Body of pancreas (tissue), 4 donors: ENCODE data around the gene RAB13. TPM values are rescaled to one million over a fixed set of nuclear protein-coding genes. Genes with fewer than 3 reads are reported as not detected.

Experiments
- ATAC-seq: fragments of 150-250 bp; one replicate; pipeline ENCODE4 v1.9.1; 2016
- DNase-seq, 4 donors: peaks; one replicate each; pipeline ENCODE4 v3.0.0-alpha.2; 2019
- H3K27ac ChIP-seq, 4 donors: fragments of 200-600 bp; sonication (generic); 1 replicate in 3 of 4; 2 replicates in 1 of 4; pipeline versions ENCODE4 v1.5.1 to v1.6.1; 2016 to 2019; ENCODE audit warnings: mild to moderate bottlenecking in 1 of 4, mixed read lengths in 1 of 4, moderate library complexity in 1 of 4
- H3K27me3 ChIP-seq, 2 donors: fragments of 200-600 bp; sonication (generic); one replicate each; pipeline ENCODE4 v1.6.0; 2016; ENCODE audit warnings: mild to moderate bottlenecking in 1 of 2
- H3K36me3 ChIP-seq, 2 donors: fragments of 200-600 bp; sonication (generic); replicated peaks in 1 of 2; 2 replicates each; pipeline ENCODE4 v1.5.1; 2016; ENCODE audit warnings: low read depth in 2 of 2; ENCODE audit not compliant: insufficient read depth in 1 of 2
- H3K4me1 ChIP-seq: fragments of 200-600 bp; sonication (generic); one replicate; pipeline ENCODE4 v1.6.0; 2016
- H3K4me3 ChIP-seq, 2 donors: fragments of 200-600 bp; sonication (generic); 1 replicate in 1 of 2; 2 replicates in 1 of 2; pipeline ENCODE4 v1.5.1; 2016 to 2019
- H3K9me3 ChIP-seq, 3 donors: fragments of 200-600 bp; sonication (generic); 1 replicate in 2 of 3; 2 replicates in 1 of 3; pipeline ENCODE4 v1.5.1; 2016
- CTCF ChIP-seq, 7 experiments: fragments of 450-650 bp in 4 of 7; fragments of 200-600 bp in 3 of 7; sonication (generic) in 3 of 7; IDR thresholded peaks; one replicate each; pipeline ENCODE4 v1.5.1; 2016 to 2019; ENCODE audit warnings: antibody characterized with exemption in 7 of 7
- POLR2A ChIP-seq, 3 donors: fragments of 450-650 bp; IDR thresholded peaks; one replicate each; pipeline ENCODE4 v1.6.1; 2016; ENCODE audit warnings: antibody characterized with exemption in 3 of 3, mild to moderate bottlenecking in 2 of 3
- WGBS, 2 donors: methylation state at CpG; one replicate each; pipeline ENCODE4 v1.1.5; 2017; 5-methylcytosine and 5-hydroxymethylcytosine counted together
- intact Hi-C: fragments of 100-400 bp; cut with DNase I; formaldehyde crosslinking; loops from one replicate; pipeline ENCODE4 v1.15.1; 2023
- total RNA-seq, 2 donors: library from RNA; depleted of rRNA; stranded (reverse); fragments of >200 nt; gene quantifications; one replicate each; pipeline ENCODE4 v1.1.0, GENCODE V29; 2016

Gene RAB13
- total RNA-seq, 2 donors from 2014 or later, result 16.2 to 29.6 TPM

- Histone ChIP-seq H3K27ac (no peak overlapping the region), H3K27me3 (no peaks in the 10 kb centered on the region), H3K36me3 (peaks cover 0 to 6% of the 10 kb centered on the region in 2 donors), H3K4me3 (no peak overlapping the region), H3K9me3 (no peaks in the 10 kb centered on the region), H3K4me1 (peaks cover 25% of the 10 kb centered on the region)
- ATAC-seq (no peak), DNase-seq (no peak)
- intact Hi-C loops, result no loop called here
- WGBS, 2 donors, result 86 to 92% methylated on average over 3 of the region's 3 CpGs
- TF ChIP-seq POLR2A (IDR thresholded peaks at IDR 0.05) (no peak), CTCF (IDR thresholded peaks at IDR 0.05) (no peak)
Observed at GRCh38 chr1:153995202-153995601, 9.1 kb upstream of the RAB13 start.

- peak overlapping the region in 3 of 4 donors; percentile 91 to 95 (median 95) for H3K27ac ChIP-seq
- peaks cover 33% of the 10 kb centered on the region for H3K4me1 ChIP-seq
- intact Hi-C loops, result no loop called here
- TF ChIP-seq POLR2A (IDR thresholded peaks at IDR 0.05) (no peak), CTCF (IDR thresholded peaks at IDR 0.05) (no peak)
- ATAC-seq (no peak), DNase-seq (no peak)
- H3K27me3 ChIP-seq, result no peaks in the 10 kb centered on the region
- H3K4me3 ChIP-seq, result peak overlapping the region in 1 of 2 donors; percentile 63
- H3K36me3 ChIP-seq, result peaks cover 0 to 6% of the 10 kb centered on the region in 2 donors
- no peaks in the 10 kb centered on the region for H3K9me3 ChIP-seq
- WGBS, 2 donors, result 76 to 82% methylated on average over 2 of the region's 2 CpGs
Observed at GRCh38 chr1:153991806-153992205, 5.7 kb upstream of the RAB13 start.

- no peak for ATAC-seq
- Histone ChIP-seq H3K9me3 (no peaks in the 10 kb centered on the region), H3K27ac (peak overlapping the region; percentile 91 to 95 (median 94)), H3K36me3 (peaks cover 0 to 6% of the 10 kb centered on the region in 2 donors), H3K27me3 (no peaks in the 10 kb centered on the region), H3K4me3 (peak overlapping the region; percentile 63 to 72), H3K4me1 (peaks cover 38% of the 10 kb centered on the region)
- no peak for DNase-seq
- WGBS, 2 donors, result 4 to 5% methylated on average over 9 of the region's 9 CpGs
- intact Hi-C loops, result no loop called here
- TF ChIP-seq CTCF (IDR thresholded peaks at IDR 0.05), result no peak
- TF ChIP-seq POLR2A (IDR thresholded peaks at IDR 0.05), result no peak
Observed at GRCh38 chr1:153991151-153991630, 5.1 kb upstream of the RAB13 start.

- peak within 1 kb of the TSS; percentile 63 to 72 for H3K4me3 ChIP-seq
- peak within 1 kb of the TSS; percentile 91 to 95 (median 94) for H3K27ac ChIP-seq
- peaks cover 38% of the 10 kb centered on the region for H3K4me1 ChIP-seq
- H3K36me3 ChIP-seq, result peaks cover 0 to 6% of the 10 kb centered on the region in 2 donors
- no peaks in the 10 kb centered on the region for H3K27me3 ChIP-seq
- no peaks in the 10 kb centered on the region for H3K9me3 ChIP-seq
- intact Hi-C loops, result no loop called here
- DNase-seq (peak; percentile 93 to 98 (median 95)), ATAC-seq (peak; percentile 84)
- 0 to 1% methylated on average over 10 to 36 of the region's 36 CpGs for WGBS, 2 donors
- TF ChIP-seq CTCF (IDR thresholded peaks at IDR 0.05) (peak in 1 of 7 experiments; percentile 19), POLR2A (IDR thresholded peaks at IDR 0.05) (peak; percentile 94 to 99 (median 99))
Observed at GRCh38 chr1:153990468-153991150, 4.5 kb upstream of the RAB13 start, which contains the start of gene RPS27. TSS of gene RPS27 (plus strand) at chr1:153990762. CDS start at chr1:153990797, 35 bp downstream.
